ENCODE data around the gene ELFN1. TPM values are rescaled to one million over a fixed set of nuclear protein-coding genes. Genes with fewer than 3 reads are reported as not detected.

Gene ELFN1
- total RNA-seq, 1 donor, result 1.6 TPM

GRCh38 chr7:1770331-1770730, 100.3 kb downstream of the ELFN1 start:
- no peak for DNase-seq (ENCODE audit: low read depth)
- no peak overlapping the region for H3K4me3 ChIP-seq (ENCODE audit: low read depth, low read length)
- no peak for TF ChIP-seq CTCF (IDR thresholded peaks at IDR 0.05; ENCODE audit: insufficient read depth, low read length)

DNA sequence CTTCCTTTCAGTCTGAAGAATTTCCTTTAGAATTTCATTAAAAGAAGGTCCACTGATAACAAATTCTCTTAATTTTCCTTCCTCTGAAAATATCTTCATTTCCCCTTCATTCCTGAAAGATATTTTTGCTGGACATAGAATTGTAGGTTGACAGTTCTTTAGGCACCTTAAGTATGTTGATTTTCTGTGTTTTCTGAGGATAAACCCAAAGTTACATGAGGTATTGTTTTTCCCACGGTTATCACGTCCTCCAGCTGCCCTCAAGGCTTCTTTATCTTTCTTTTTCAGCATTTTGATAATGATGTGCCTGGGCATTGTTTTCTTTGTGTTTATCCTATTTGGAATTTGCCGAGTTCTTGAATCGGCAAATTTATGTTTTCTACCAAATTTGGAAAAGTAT, 105.3 kb downstream of the ELFN1 start:
- no peak for DNase-seq (ENCODE audit: low read depth)
- no peak overlapping the region for H3K4me3 ChIP-seq (ENCODE audit: low read depth, low read length)
- no peak for TF ChIP-seq CTCF (IDR thresholded peaks at IDR 0.05; ENCODE audit: insufficient read depth, low read length)

DNA sequence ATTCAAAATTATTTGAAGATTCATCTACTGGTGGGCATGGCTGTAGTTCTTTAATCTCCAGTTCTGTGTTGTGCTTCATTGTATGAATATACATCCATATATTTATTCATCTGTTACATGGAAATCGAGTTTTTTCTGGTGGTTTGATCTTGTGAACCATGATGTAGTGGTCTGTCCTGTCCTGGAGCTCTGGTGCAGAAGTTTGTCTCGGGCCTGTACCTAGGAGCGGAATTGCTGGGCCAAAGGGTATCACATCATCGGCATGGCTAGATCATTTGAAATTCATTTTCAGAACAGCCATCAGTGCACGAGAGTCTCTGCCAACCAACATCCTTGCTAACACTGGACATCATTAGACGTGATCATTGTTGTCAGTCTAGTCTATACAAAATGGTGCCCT, 107.0 kb downstream of the ELFN1 start:
- DNase-seq (ENCODE audit: low read depth), result no peak
- no peak for TF ChIP-seq CTCF (IDR thresholded peaks at IDR 0.05; ENCODE audit: insufficient read depth, low read length)
- no peak overlapping the region for H3K4me3 ChIP-seq (ENCODE audit: low read depth, low read length)

DNA sequence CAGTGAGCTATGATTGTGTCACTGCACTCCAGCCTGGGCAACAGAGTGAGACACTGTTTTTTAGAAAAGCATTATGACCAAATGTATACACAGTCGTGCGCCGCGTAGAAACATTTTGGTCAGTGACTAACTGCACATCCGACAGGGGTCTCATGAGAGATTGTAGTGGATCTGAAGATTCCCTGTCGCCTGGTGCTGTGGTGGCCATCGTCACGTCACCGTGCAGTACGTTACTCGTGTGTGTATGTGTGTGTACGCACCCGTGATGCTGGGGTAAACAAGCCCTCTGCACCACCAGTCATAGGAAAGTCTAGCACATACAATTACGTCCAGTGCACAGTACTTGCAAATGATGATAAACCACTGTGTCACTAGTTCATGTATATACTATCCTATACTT, 109.4 kb downstream of the ELFN1 start:
- no peak for TF ChIP-seq CTCF (IDR thresholded peaks at IDR 0.05; ENCODE audit: insufficient read depth, low read length)
- DNase-seq (ENCODE audit: low read depth), result no peak
- no peak overlapping the region for H3K4me3 ChIP-seq (ENCODE audit: low read depth, low read length)

DNA sequence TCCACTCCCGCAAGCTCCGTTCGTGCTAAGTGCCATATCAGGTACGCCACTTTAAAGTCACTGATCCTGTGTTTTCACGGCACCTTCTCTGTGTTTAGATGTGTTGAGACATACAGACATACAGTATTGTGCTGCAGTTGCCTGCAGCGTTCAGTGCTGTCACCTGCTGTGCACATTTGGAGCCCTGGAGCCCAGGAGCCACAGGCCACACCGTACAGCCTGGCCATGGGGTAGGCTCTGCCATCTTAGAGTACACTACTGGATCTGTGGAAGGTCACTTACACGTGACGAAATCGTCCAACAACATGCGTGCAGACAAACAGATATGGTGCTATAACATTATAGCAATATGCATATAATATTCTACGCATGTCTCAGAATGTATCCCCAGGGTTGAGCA, 111.3 kb downstream of the ELFN1 start:
- H3K4me3 ChIP-seq (ENCODE audit: low read depth, low read length), result no peak overlapping the region
- no peak for TF ChIP-seq CTCF (IDR thresholded peaks at IDR 0.05; ENCODE audit: insufficient read depth, low read length)
- DNase-seq (ENCODE audit: low read depth), result no peak

DNA sequence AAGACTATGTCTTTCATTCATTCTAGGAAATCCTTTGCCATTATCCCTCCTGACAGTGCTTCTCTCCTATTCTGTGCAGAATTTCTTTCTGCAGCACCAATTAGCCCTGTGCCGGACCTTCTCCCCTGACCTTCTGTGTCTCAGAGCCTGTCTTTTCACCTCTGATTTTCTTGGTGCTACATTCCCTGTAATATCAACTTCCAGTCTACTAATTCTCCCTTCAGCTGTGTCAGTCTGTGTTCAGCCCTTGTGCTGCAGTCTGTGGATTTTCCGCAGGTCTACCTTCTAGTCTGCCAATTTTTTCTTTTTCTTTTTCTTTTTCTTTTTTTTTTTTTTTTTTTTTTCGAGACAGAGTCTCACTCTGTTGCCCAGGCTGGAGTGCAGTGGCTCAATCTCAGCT, 115.8 kb downstream of the ELFN1 start:
- TF ChIP-seq CTCF (IDR thresholded peaks at IDR 0.05; ENCODE audit: insufficient read depth, low read length), result no peak
- no peak for DNase-seq (ENCODE audit: low read depth)
- H3K4me3 ChIP-seq (ENCODE audit: low read depth, low read length), result no peak overlapping the region

- H3K4me3 ChIP-seq (ENCODE audit: low read depth, low read length), result no peak overlapping the region
- TF ChIP-seq CTCF (IDR thresholded peaks at IDR 0.05; ENCODE audit: insufficient read depth, low read length), result no peak
- DNase-seq (ENCODE audit: low read depth), result no peak
These were observed 117.2 kb downstream of the ELFN1 start for GRCh38 chr7:1787241-1787640.
